Lower leg skin (tissue), 4 donors: ENCODE measurements around the gene JDP2. TPM values are rescaled to one million over a fixed set of nuclear protein-coding genes. Genes with fewer than 3 reads are reported as not detected.

Source experiments
- DNase-seq, 2 donors: peaks; one replicate each; pipeline ENCODE4 v3.0.0-alpha.2; 2019; ENCODE audit warnings: low spot score in 2 of 2
- H3K4me3 ChIP-seq: fragments of 200-600 bp; sonication (generic); 2 replicates; pipeline ENCODE4 v1.5.1; 2017; ENCODE audit warnings: mild to moderate bottlenecking, low read depth; ENCODE audit not compliant: poor library complexity, severe bottlenecking
- POLR2A ChIP-seq, 2 donors: fragments of 450-650 bp; IDR thresholded peaks; one replicate each; pipeline ENCODE4 v1.6.1; 2016 to 2017; ENCODE audit warnings: antibody characterized with exemption in 2 of 2, mild to moderate bottlenecking in 1 of 2, moderate library complexity in 1 of 2
- whole genome bisulfite sequencing, 2 donors: methylation state at CpG; one replicate each; pipeline ENCODE4 v1.1.5; 2018; 5-methylcytosine and 5-hydroxymethylcytosine counted together
- intact Hi-C: fragments of 100-400 bp; cut with DNase I; formaldehyde crosslinking; loops from one replicate; pipeline ENCODE4 v1.15.0; 2023; ENCODE audit warnings: low total_unique reads
- total RNA-seq, 4 donors: library from RNA; depleted of rRNA; stranded (reverse); fragments of >200 nt; gene quantifications; one replicate each; pipeline ENCODE4 v1.1.0, GENCODE V29; 2016
- TF ChIP-seq, protein P1 (sequence below), 3 donors: fragments of 450-650 bp; IDR thresholded peaks; one replicate each; pipeline ENCODE4 v1.5.1; 2016; ENCODE audit warnings: antibody characterized with exemption in 3 of 3, mild to moderate bottlenecking in 3 of 3, moderate library complexity in 2 of 3

JDP2 gene
- total RNA-seq, 4 donors from 2014 or later: 31.7 to 53.9 (median 36.0) TPM

DNA sequence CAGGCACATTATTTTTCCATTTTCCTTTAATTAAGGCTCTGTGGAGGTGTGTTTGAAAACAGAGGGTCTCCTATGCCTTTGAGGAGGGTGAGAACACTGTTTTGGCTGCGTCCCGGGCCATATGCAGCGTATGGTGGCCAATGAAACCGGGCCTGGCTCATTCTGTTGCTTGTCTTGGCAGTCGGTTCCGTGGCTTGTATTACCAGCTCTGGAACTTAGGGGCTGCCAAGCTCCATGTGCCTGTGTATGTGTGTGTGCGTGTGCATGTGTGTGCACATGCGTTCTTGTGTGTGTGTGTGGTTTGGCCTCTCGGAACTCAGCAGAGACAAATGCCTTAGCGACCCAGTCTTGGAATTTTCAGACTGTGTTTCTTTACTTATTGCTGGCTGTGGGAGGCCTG, 2.7 kb downstream of the JDP2 start:
- H3K4me3 ChIP-seq: no peak overlapping the region
- TF ChIP-seq, protein P1, sequence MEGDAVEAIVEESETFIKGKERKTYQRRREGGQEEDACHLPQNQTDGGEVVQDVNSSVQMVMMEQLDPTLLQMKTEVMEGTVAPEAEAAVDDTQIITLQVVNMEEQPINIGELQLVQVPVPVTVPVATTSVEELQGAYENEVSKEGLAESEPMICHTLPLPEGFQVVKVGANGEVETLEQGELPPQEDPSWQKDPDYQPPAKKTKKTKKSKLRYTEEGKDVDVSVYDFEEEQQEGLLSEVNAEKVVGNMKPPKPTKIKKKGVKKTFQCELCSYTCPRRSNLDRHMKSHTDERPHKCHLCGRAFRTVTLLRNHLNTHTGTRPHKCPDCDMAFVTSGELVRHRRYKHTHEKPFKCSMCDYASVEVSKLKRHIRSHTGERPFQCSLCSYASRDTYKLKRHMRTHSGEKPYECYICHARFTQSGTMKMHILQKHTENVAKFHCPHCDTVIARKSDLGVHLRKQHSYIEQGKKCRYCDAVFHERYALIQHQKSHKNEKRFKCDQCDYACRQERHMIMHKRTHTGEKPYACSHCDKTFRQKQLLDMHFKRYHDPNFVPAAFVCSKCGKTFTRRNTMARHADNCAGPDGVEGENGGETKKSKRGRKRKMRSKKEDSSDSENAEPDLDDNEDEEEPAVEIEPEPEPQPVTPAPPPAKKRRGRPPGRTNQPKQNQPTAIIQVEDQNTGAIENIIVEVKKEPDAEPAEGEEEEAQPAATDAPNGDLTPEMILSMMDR (IDR thresholded peaks at IDR 0.05): no peak
- no peak for TF ChIP-seq POLR2A (IDR thresholded peaks at IDR 0.05)
- WGBS, 2 donors: 12 to 21% methylated on average over 10 of the region's 10 CpGs
- no peak for DNase-seq
- intact Hi-C loops: no loop called here

DNA sequence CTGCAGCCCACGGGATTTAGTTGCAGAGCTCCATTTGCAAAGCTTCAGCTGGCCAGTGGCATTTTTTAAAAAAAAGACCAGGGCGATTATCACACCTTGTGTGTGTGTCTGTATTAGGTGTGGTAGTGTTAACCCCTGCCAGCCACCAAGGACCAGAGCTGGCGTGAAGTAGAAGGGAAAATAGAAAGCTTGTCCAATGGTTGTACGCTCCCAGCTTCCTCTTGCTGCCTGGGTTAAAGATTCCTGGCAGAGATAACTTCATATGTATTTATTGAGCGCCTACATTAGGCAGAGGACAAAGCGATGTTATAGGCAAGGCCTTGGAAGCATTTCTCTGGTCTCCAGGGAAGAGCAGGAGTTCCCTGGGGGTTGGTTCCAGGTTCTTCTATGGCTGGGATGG, 3.2 kb downstream of the JDP2 start:
- no peak overlapping the region for H3K4me3 ChIP-seq
- 33 to 51% methylated on average over 6 of the region's 6 CpGs for WGBS, 2 donors
- no peak for DNase-seq
- no peak for TF ChIP-seq POLR2A (IDR thresholded peaks at IDR 0.05)
- TF ChIP-seq, protein P1 (IDR thresholded peaks at IDR 0.05): no peak
- intact Hi-C loops: no loop called here

DNA sequence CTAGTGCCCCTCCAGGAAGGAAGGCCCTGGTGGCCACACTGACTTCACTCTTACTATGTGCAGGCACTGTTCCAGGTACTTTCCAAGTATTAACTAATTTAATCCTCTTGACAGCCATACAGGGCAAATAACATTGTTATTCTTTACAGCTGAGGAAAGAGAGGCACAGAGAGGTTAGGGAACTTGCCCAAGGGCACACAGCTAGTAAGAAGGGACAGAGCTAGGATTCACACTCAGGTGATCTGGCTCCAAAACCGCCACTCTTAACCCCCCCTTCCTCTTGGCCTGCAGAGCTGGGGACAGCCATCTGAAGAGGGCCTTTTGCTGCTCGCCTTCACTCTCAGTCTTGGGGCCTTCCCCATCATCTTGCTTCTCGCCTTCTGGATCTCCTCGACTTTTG, 4.0 kb downstream of the JDP2 start:
- WGBS, 2 donors: 86 to 88% methylated on average over 4 of the region's 4 CpGs
- no peak overlapping the region for H3K4me3 ChIP-seq
- TF ChIP-seq, protein P1 (IDR thresholded peaks at IDR 0.05): no peak
- TF ChIP-seq POLR2A (IDR thresholded peaks at IDR 0.05): no peak
- DNase-seq: no peak
- intact Hi-C loops: no loop called here

DNA sequence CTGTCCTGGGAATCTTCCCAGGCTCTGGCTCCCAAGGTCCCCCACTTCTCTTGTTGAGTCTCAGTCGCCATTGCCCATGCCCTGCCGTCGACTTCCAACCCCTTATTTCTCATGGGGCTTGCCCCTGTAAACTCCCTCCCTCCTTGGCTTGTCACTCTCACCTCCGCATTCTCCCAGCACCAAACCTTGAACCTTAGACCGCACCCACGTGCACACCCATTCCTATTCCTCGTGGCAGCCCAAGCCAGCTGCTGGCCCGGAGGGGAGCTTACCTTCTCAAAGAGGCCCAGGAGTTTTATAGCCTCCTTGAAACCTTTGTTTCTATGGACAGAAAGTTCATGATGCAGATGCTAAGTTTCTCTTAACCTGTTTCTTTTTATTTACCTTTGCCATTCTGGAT, 4.6 kb downstream of the JDP2 start:
- TF ChIP-seq POLR2A (IDR thresholded peaks at IDR 0.05): no peak
- TF ChIP-seq, protein P1 (IDR thresholded peaks at IDR 0.05): no peak
- WGBS, 2 donors: 80 to 85% methylated on average over 8 of the region's 8 CpGs
- intact Hi-C loops: no loop called here
- no peak for DNase-seq
- H3K4me3 ChIP-seq: no peak overlapping the region

DNA sequence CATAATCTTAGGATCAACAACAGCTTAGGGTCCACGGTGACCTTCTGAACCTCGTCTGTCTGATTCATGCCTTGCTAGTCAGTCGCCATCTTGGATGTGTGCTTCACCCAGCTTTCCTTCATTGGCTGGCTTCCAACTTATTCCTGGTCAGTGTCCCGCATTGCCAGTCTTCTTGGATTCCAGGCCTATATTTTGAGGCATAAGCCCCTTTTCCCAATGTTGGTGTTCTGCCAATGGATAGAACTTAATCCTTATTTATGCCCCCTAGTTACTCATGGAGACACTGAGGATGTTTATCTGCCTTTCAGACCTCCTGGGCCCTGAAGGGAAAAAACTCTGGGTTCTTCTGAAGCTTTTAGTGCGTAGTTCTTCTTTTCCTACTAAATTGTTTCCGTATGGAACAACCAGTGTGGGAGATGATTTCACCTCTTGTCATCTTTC, 5.8 kb downstream of the JDP2 start:
- intact Hi-C loops: no loop called here
- DNase-seq: no peak
- 78 to 83% methylated on average over 6 of the region's 6 CpGs for WGBS, 2 donors
- no peak overlapping the region for H3K4me3 ChIP-seq
- no peak for TF ChIP-seq POLR2A (IDR thresholded peaks at IDR 0.05)
- TF ChIP-seq, protein P1 (IDR thresholded peaks at IDR 0.05): no peak

DNA sequence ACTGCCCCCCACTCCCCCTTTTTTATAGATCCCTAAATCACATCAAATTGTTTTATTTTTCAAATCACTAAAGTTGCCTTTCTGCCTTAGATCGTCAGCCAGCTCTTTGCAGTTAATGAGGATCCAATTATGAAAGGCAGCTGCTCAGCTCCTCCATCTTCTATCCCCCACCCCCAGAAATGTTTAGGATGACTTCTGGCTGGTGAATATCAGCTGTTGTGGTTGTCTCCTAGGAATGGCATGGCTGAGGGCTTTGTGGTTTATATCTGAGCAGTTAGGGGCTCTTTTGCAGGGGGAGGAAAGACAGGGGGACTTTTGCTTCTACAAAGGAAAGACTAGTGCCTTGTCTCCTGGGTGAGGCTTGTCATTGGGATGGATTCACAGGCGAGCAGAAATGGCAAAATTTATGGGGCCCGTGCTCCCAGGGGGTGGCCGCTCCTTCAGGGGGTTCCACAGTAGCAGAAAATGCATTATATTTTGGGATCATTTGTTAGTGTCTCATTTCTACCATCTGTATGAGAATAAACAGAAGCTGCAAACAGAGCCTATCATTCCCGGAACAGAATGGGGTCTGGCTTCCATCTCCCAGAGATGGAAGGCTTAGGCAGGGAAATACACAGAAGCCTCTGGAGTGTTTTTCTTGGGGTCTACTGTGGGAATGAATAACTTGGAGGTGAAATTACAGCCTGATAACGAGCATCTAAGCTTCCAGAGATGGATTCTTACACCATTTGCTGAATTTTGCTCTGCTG, 6.5 kb downstream of the JDP2 start:
- no peak for DNase-seq
- no peak overlapping the region for H3K4me3 ChIP-seq
- TF ChIP-seq, protein P1 (IDR thresholded peaks at IDR 0.05): no peak
- TF ChIP-seq POLR2A (IDR thresholded peaks at IDR 0.05): no peak
- intact Hi-C loops: no loop called here
- 85 to 87% methylated on average over 6 of the region's 6 CpGs for WGBS, 2 donors
